Pons (tissue), 1 donor: ENCODE results near the gene FMO2.
A peak's percentile ranks its signal among the peaks of the same experiment; 100 is the strongest.

Experiments
- DNase-seq: peaks from one replicate; pipeline ENCODE4 v3.0.0-alpha.2; 2016; ENCODE audit warnings: low spot score

FMO2 gene

GRCh38 chr1:171174560-171175294 is 10.4 kb upstream of the FMO2 start:
- DNase-seq, result no peak

GRCh38 chr1:171177261-171177660 is 7.8 kb upstream of the FMO2 start:
- DNase-seq, result no peak

DNA sequence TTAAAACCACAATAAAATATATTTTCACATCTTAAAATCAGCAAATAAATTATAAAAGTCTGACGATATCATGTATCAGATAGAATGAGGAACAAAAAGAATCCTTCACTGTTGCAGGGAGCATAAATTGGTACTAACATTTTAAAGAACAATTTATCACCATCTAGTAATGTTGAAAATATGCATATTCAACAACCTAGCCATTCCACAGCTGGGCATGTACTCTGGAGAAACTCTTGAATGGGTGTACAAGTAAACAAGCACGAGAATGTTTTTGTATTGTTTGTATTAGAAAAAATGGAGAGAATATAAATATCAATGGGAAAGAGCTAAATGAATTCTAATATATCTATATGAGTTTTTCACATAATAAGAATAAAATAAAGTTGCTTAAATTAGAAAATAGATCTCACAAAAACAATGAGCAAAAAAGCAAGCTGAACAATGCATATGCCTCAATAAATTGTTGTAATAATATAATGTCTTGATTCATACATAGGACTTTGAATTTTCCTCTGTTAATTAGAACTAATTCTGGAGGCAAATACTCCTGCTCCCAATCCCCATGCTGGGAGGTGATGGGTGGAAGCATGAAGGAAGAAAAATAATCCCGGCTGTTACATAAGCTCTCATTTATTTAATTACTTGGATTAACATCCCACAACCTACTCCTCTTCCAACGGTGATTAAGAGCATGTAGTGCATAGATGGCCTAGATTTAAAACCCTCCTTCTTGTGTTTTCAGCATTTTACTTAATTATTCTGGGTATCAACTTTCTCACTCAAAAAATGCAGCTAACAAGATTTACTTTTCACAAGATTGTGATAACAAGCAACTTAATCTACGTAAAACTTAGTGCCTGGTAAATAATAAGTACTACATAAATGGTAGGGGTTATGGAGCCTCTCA is 5.5 kb upstream of the FMO2 start:
- no peak for DNase-seq

DNA sequence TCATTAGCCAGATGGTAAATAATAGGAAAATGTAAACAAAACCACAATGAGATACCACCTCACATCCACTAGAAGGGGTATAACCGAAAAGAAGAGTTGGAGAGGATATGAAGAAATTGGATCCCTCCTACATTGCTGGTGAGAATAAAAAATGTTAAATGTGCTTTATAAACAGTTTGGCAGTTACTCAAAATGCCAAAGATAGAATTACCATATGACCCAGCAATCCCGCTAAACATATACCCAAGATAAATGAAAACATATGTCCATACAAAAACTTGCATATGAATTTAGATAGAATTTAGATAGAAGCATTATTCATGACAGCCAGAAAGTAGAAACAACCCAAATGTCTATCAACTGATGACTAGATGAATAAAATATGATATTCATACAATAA is 4.4 kb upstream of the FMO2 start:
- no peak for DNase-seq

- DNase-seq, result peak; percentile 48
These were observed 3.5 kb downstream of the FMO2 start for GRCh38 chr1:171188388-171189266.

DNA sequence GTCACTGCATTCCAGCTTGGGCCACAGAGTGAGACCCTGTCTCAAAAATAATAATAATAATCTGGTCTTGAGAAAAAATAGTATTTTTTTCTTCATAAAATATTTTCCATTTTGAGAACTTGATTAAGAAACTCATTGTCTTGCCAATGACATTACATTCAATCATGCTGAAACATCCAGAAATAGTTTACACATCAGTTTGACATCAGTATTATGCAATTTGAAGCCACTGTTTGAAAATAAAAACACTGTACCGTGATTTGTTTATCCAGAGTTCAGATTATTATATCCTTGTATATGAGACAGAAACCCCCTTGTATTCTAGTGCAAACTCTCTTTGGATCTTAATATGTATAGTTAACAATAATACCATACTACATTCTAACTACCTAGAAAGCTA is 6.9 kb downstream of the FMO2 start:
- DNase-seq, result no peak

DNA sequence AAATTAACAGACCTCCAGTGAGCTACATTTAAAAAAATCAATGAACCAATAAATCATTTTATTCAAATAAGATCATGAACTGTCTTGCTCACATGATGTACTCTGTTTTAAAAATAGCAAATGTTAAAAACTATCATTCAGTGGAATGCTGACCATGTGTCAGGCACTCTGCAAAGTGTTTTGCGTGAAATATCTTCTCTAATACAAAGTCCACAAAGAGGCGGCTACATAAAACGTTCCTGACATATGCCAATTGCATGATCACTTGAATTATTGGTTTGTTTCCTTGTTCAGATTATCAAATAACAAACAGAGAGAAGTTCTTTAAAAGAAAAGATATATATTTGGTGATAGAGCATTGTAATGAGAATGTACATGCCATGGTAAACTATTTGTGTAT is 10.7 kb downstream of the FMO2 start:
- no peak for DNase-seq

DNA sequence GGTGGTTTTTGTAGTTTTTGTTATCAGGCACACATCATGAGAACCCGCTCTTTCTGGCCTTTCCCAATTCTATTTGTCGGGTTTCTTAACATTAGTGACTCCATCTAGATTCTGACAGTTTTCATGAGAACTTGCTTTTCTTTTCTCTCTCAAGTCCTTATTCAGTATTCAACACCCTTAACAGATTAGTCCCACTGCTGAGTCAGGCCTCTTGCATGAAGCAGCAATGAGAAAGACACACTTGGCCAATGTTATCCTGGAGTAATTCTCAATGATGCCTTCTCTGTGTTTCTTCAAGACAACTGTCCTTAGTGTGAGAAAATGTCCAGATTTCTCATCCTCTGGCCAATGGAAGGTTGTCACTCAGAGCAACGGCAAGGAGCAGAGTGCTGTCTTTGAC is 11.3 kb downstream of the FMO2 start:
- DNase-seq, result no peak

DNA sequence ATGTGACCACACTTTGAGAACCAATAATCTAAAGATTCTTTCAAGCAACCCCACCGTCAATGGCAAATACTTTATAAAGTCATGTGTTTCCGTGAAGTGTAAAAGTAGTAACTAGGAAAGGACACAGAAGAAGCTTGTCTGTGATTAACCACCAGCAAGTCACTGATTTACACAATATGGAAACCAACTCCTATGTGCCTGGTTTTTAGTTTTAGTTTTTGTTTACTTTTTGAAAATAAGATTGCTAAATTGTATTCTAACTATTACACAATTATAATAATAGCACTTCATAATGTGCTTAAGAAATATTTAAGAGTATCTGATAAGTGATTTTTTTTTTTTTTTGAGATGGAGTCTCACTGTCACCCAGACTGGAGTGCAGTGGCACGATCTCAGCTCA is 13.0 kb downstream of the FMO2 start:
- DNase-seq, result no peak

GRCh38 chr1:171204296-171204695 is 19.2 kb downstream of the FMO2 start:
- DNase-seq, result no peak

GRCh38 chr1:171206204-171206977 is 21.3 kb downstream of the FMO2 start:
- DNase-seq, result no peak

GRCh38 chr1:171206978-171207355 is 21.9 kb downstream of the FMO2 start:
- DNase-seq, result no peak

GRCh38 chr1:171207377-171207776 is 22.3 kb downstream of the FMO2 start:
- DNase-seq, result no peak

GRCh38 chr1:171210355-171210754 is 25.3 kb downstream of the FMO2 start:
- DNase-seq, result no peak

DNA sequence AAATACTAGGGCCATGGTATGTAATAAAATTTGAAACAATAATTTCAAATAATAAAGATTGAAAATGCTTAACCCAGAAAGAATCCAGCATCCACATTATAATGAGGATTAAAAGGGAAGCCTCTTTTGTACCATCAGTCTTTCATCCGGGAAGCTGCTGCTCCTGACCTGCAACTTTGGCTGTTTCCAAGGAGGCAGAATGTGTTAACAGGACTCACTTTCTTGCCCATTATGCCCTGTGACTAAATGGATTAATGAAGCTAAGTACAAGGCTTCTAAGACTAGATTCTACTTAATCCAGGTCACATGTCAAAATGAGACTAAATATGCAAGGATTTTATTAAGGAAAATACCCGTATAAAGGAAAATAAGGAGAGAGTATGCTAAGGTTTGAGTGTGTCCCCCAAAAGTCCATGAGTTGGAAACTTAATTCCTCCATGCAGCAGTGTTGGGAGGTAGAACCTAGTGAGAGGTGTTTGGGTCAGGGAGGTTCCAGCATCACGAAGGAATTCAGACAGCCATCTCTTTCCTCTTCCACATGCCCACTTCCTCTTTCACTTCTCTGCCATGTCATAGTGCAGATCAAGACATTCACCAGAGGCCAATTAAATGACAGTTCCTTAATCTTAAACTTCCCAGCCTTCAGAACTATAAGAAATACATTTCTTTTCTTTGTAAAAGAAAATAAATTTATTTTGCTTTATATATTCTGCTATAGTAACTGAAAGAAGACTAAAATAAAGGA is 27.7 kb downstream of the FMO2 start:
- DNase-seq, result peak; percentile 56

DNA sequence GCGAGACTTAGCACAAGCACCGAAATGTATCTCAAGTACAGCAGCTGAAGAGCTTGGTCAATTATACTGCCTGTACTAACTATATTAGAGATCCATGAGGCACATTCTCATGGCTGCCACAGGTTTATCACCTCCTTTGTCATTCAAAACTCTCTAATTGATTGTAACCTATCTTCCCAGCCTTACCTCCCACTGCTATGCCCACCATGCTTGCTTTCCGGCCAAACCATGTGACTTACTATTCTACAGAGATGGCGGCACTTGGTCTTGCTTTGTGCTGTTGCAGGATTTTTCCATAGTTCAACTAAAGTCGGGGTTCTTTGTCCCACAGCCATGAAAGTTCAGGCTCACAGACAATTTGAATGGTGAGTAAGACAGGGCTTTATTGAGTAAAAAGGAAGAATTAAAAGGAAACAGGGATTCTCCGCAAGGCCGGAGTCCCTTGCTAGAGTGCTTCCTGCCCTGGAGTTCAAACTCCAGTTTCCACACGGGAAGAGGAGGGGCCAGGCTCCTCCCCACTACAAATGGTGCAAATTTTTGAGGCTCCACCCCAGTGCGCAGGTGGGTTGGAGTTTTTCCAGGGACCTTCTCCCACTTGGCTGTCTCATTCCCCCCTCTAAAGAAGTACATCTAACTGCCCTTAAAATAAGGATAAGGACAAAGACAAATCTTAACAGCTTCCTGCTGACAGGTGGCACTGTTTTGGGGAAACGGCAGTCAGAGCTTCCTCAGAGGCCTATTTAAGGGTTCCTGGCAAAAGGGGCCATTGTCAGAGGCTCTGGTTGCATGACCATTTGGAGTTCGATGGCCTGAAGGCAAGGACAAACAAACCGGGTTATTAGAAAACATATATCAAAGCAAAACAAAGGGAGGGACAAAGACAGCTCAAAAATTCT is 28.7 kb downstream of the FMO2 start:
- no peak for DNase-seq

DNA sequence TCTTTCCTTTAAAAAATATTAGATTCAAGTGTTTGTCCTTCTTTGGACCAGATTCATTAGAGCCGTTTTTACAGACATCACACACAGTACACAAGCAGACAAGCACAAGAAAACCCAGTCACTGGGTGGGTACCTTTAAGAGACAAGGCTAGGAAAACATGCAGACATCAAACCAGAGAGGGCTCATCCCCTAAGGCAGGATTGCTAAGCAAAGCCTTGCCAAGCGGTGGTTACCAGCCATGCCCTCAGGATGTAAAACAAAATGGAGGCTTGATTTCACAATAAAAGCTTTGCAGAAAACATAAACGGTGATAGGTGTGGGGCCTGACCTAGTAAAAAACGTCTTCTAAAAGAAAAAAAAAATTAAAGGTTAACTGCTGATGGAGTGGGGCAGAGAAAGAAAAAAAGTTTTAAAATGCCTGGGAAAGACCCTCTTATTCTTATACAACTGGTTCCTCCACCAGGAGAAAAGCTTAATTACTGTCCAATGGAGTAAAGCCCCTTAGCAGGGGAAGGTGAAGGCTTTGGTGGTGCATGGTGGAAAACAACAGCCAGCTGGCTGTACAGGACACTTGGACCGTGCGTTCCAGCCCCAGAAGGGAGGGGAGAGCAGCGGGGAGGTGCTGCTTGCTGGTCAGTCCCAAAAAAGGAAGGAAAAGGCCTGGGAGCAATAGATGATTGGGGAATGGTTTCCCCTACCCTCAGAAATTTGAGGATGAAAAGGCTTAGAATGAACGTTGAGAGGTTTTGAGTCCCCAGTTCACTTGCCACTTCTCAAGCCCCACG is 32.8 kb downstream of the FMO2 start:
- no peak for DNase-seq

- no peak for DNase-seq
These were observed 33.6 kb downstream of the FMO2 start for GRCh38 chr1:171218661-171219060.
